PFSK-1 (cell line): Measurements from ENCODE around the gene SLC2A14.

ENCODE experiments used
- FOXP2 ChIP-seq: optimal IDR thresholded peaks from 2 replicates; pipeline ENCODE3; 2011; ENCODE audit warnings: borderline replicate concordance, control low read depth, inconsistent platforms; ENCODE audit not compliant: insufficient read depth; ENCODE audit errors: extremely low read length, extremely low read depth
- SIN3A ChIP-seq: IDR thresholded peaks from 2 replicates; pipeline ENCODE4 v1.6.1; 2012; ENCODE audit warnings: mild to moderate bottlenecking, low read length, moderate library complexity, borderline replicate concordance; ENCODE audit not compliant: insufficient read depth
- TAF1 ChIP-seq: IDR thresholded peaks from 2 replicates; pipeline ENCODE4 v1.6.1; 2012; ENCODE audit warnings: low read length, control low read depth, borderline replicate concordance; ENCODE audit not compliant: insufficient read depth
- TF ChIP-seq, protein P1 (sequence below), 2 experiments: IDR thresholded peaks; 2 replicates each; pipeline versions ENCODE4 v1.6.1 to v1.8.0; 2011 to 2012; ENCODE audit warnings: low read depth in 2 of 2, low read length in 2 of 2, control low read depth in 1 of 2, inconsistent platforms in 1 of 2, mild to moderate bottlenecking in 1 of 2, moderate library complexity in 1 of 2; ENCODE audit not compliant: insufficient read depth in 1 of 2

GRCh38 chr12:7905071-7905470 is 32.4 kb upstream of the SLC2A14 start:
- TF ChIP-seq SIN3A: no peak
- TF ChIP-seq FOXP2: no peak
- TF ChIP-seq, protein P1, sequence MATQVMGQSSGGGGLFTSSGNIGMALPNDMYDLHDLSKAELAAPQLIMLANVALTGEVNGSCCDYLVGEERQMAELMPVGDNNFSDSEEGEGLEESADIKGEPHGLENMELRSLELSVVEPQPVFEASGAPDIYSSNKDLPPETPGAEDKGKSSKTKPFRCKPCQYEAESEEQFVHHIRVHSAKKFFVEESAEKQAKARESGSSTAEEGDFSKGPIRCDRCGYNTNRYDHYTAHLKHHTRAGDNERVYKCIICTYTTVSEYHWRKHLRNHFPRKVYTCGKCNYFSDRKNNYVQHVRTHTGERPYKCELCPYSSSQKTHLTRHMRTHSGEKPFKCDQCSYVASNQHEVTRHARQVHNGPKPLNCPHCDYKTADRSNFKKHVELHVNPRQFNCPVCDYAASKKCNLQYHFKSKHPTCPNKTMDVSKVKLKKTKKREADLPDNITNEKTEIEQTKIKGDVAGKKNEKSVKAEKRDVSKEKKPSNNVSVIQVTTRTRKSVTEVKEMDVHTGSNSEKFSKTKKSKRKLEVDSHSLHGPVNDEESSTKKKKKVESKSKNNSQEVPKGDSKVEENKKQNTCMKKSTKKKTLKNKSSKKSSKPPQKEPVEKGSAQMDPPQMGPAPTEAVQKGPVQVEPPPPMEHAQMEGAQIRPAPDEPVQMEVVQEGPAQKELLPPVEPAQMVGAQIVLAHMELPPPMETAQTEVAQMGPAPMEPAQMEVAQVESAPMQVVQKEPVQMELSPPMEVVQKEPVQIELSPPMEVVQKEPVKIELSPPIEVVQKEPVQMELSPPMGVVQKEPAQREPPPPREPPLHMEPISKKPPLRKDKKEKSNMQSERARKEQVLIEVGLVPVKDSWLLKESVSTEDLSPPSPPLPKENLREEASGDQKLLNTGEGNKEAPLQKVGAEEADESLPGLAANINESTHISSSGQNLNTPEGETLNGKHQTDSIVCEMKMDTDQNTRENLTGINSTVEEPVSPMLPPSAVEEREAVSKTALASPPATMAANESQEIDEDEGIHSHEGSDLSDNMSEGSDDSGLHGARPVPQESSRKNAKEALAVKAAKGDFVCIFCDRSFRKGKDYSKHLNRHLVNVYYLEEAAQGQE (IDR thresholded peaks at IDR 0.05; ENCODE audit: insufficient read depth in 1 of 2, low read depth in 2 of 2, low read length in 2 of 2): no peak
- TF ChIP-seq TAF1: no peak
